HepG2 (cell line): ENCODE data around the gene IDNK.

Experiments
- CTCF ChIP-seq: sonication (generic); formaldehyde crosslinking; IDR thresholded peaks from 2 replicates; pipeline ENCODE4 v1.5.0; 2020; ENCODE audit warnings: mild to moderate bottlenecking, missing genetic modification reagents, moderate library complexity
- ETV5 ChIP-seq: IDR thresholded peaks from 2 replicates; pipeline ENCODE4 v1.6.1; 2018; ENCODE audit warnings: missing biosample characterization, missing genetic modification reagents, inconsistent platforms, borderline replicate concordance
- FOXA3 ChIP-seq: IDR thresholded peaks from 2 replicates; pipeline ENCODE4 v1.6.1; 2016; ENCODE audit warnings: missing genetic modification reagents, missing compliant biosample characterization
- JUN ChIP-seq: sonication (generic); formaldehyde crosslinking; IDR thresholded peaks from 2 replicates; pipeline ENCODE4 v1.4.0; 2020; ENCODE audit warnings: mild to moderate bottlenecking, missing genetic modification reagents
- JUND ChIP-seq: sonication (generic); formaldehyde crosslinking; IDR thresholded peaks from 2 replicates; pipeline ENCODE4 v1.8.0; 2022; ENCODE audit warnings: mild to moderate bottlenecking, missing genetic modification reagents
- NFIB ChIP-seq: sonication (generic); formaldehyde crosslinking; IDR thresholded peaks from 2 replicates; pipeline ENCODE4 v1.9.0; 2021; ENCODE audit warnings: missing genetic modification reagents, mild to moderate bottlenecking, borderline replicate concordance
- NR2C2 ChIP-seq: sonication (generic); formaldehyde crosslinking; IDR thresholded peaks from 2 replicates; pipeline ENCODE4 v1.4.0; 2020; ENCODE audit warnings: missing genetic modification reagents, mild to moderate bottlenecking, moderate library complexity, borderline replicate concordance
- ZBTB25 ChIP-seq: IDR thresholded peaks from 2 replicates; pipeline ENCODE4 v1.6.1; 2018; ENCODE audit warnings: missing genetic modification reagents
- ZFP36 ChIP-seq: fragments of 150-350 bp; IDR thresholded peaks from 2 replicates; pipeline ENCODE4 v1.6.1; 2018; ENCODE audit warnings: borderline replicate concordance, low read length, low read depth; ENCODE audit not compliant: partially characterized antibody
- ZNF253 ChIP-seq: sonication (generic); formaldehyde crosslinking; IDR thresholded peaks from 2 replicates; pipeline ENCODE4 v1.8.0; 2022; ENCODE audit warnings: mild to moderate bottlenecking, missing genetic modification reagents, borderline replicate concordance
- TF ChIP-seq, protein P1 (sequence below): conservative IDR thresholded peaks from 2 replicates; pipeline ENCODE4 v1.6.1; 2018; ENCODE audit warnings: missing genetic modification reagents
- TF ChIP-seq, protein P2 (sequence below): sonication (generic); formaldehyde crosslinking; conservative IDR thresholded peaks from 2 replicates; pipeline ENCODE4 v1.4.0; 2020; ENCODE audit warnings: missing genetic modification reagents

DNA sequence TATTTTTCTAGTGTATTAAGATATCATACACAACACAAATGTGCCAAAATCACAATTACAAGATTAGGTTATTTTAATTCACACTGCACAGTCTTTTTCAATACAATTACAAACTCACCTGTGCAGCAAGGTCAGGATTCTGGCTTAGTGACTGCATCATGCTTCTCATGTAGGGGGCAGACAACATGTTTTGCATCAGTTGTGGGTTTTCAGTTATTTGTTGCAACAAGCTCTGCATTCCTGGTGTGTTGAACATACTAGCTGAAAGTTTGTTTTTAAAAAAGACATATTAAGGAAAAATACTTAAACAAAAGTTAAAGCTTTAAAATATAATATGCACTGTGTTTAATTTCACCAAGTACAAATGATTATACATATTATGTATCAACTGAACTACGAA lies 46.1 kb downstream of the IDNK start:
- TF ChIP-seq, protein P1, sequence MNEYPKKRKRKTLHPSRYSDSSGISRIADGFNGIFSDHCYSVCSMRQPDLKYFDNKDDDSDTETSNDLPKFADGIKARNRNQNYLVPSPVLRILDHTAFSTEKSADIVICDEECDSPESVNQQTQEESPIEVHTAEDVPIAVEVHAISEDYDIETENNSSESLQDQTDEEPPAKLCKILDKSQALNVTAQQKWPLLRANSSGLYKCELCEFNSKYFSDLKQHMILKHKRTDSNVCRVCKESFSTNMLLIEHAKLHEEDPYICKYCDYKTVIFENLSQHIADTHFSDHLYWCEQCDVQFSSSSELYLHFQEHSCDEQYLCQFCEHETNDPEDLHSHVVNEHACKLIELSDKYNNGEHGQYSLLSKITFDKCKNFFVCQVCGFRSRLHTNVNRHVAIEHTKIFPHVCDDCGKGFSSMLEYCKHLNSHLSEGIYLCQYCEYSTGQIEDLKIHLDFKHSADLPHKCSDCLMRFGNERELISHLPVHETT (CRISPR knock-in tag), result no peak
- TF ChIP-seq JUN (no peak), ZBTB25 (no peak), JUND (no peak), ZNF253 (no peak), ZFP36 (no peak), CTCF (CRISPR knock-in tag) (no peak), FOXA3 (CRISPR knock-in tag) (no peak), ETV5 (no peak), NR2C2 (CRISPR knock-in tag) (no peak), NFIB (CRISPR knock-in tag) (no peak)
- TF ChIP-seq, protein P2, sequence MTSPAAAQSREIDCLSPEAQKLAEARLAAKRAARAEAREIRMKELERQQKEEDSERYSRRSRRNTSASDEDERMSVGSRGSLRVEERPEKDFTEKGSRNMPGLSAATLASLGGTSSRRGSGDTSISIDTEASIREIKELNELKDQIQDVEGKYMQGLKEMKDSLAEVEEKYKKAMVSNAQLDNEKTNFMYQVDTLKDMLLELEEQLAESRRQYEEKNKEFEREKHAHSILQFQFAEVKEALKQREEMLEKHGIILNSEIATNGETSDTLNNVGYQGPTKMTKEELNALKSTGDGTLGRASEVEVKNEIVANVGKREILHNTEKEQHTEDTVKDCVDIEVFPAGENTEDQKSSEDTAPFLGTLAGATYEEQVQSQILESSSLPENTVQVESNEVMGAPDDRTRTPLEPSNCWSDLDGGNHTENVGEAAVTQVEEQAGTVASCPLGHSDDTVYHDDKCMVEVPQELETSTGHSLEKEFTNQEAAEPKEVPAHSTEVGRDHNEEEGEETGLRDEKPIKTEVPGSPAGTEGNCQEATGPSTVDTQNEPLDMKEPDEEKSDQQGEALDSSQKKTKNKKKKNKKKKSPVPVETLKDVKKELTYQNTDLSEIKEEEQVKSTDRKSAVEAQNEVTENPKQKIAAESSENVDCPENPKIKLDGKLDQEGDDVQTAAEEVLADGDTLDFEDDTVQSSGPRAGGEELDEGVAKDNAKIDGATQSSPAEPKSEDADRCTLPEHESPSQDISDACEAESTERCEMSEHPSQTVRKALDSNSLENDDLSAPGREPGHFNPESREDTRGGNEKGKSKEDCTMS (CRISPR knock-in tag), result no peak
